Ishikawa (cell line): ENCODE measurements around the gene XPNPEP3.

Source experiments
- CEBPB ChIP-seq: IDR thresholded peaks from 2 replicates; pipeline ENCODE4 v1.6.1; 2012
- CREB1 ChIP-seq: IDR thresholded peaks from 2 replicates; pipeline ENCODE4 v1.6.1; 2012; ENCODE audit warnings: low read depth
- EGR1 ChIP-seq: IDR thresholded peaks from 2 replicates; pipeline ENCODE4 v1.6.1; 2012
- EP300 ChIP-seq: IDR thresholded peaks from 2 replicates; pipeline ENCODE4 v1.6.1; 2012; ENCODE audit warnings: borderline replicate concordance
- FOXM1 ChIP-seq: IDR thresholded peaks from 2 replicates; pipeline ENCODE4 v1.6.1; 2012; ENCODE audit warnings: low read depth, borderline replicate concordance
- NFIC ChIP-seq: IDR thresholded peaks from 2 replicates; pipeline ENCODE4 v1.6.1; 2012
- RAD21 ChIP-seq: IDR thresholded peaks from 2 replicates; pipeline ENCODE4 v1.6.1; 2012; ENCODE audit warnings: low read depth
- REST ChIP-seq: IDR thresholded peaks from 2 replicates; pipeline ENCODE4 v1.6.1; 2012; ENCODE audit warnings: low read depth, mild to moderate bottlenecking
- TAF1 ChIP-seq: IDR thresholded peaks from 2 replicates; pipeline ENCODE4 v1.6.1; 2012; ENCODE audit warnings: low read depth, mild to moderate bottlenecking
- TCF12 ChIP-seq: IDR thresholded peaks from 2 replicates; pipeline ENCODE4 v1.6.1; 2012; ENCODE audit warnings: low read depth
- TEAD4 ChIP-seq: IDR thresholded peaks from 2 replicates; pipeline ENCODE4 v1.6.1; 2012
- USF1 ChIP-seq: IDR thresholded peaks from 2 replicates; pipeline ENCODE4 v1.6.1; 2012
- YY1 ChIP-seq: IDR thresholded peaks from 2 replicates; pipeline ENCODE4 v1.6.1; 2012; ENCODE audit warnings: low read depth
- ZBTB7A ChIP-seq: IDR thresholded peaks from 2 replicates; pipeline ENCODE4 v1.6.1; 2012; ENCODE audit warnings: low read depth
- TF ChIP-seq, protein P1 (sequence below): IDR thresholded peaks from 2 replicates; pipeline ENCODE4 v1.6.1; 2012

XPNPEP3 gene

GRCh38 chr22:40826984-40827741 is 29.8 kb upstream of the XPNPEP3 start:
- TF ChIP-seq CEBPB (no peak), NFIC (no peak), EP300 (0 out of 2 replicates have a peak, but pooled peaks have one; percentile 16), TAF1 (no peak), USF1 (no peak), RAD21 (no peak), FOXM1 (no peak), REST (no peak), CREB1 (no peak), TCF12 (0 out of 2 replicates have a peak, but pooled peaks have one; percentile 35), TEAD4 (peak; percentile 99), EGR1 (no peak), YY1 (no peak)
- TF ChIP-seq, protein P1, sequence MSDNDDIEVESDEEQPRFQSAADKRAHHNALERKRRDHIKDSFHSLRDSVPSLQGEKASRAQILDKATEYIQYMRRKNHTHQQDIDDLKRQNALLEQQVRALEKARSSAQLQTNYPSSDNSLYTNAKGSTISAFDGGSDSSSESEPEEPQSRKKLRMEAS = no peak

- TF ChIP-seq TCF12 (no peak), EP300 (no peak), FOXM1 (no peak), YY1 (no peak), REST (no peak), EGR1 (no peak), TAF1 (no peak), USF1 (no peak), TEAD4 (no peak), ZBTB7A (no peak), NFIC (no peak), CREB1 (no peak), CEBPB (no peak), RAD21 (no peak)
- TF ChIP-seq, protein P1 = no peak
Measured at GRCh38 chr22:40829131-40829530, 27.8 kb upstream of the XPNPEP3 start.

- TF ChIP-seq YY1 (no peak), TEAD4 (no peak), USF1 (no peak), RAD21 (no peak), EP300 (no peak), TCF12 (no peak), REST (no peak), ZBTB7A (no peak), EGR1 (no peak), CEBPB (no peak)
- TF ChIP-seq, protein P1 = no peak
Measured at GRCh38 chr22:40834619-40835018, 22.3 kb upstream of the XPNPEP3 start.

GRCh38 chr22:40838486-40838885 is 18.5 kb upstream of the XPNPEP3 start:
- TF ChIP-seq CREB1 (no peak), ZBTB7A (no peak), TAF1 (no peak), EGR1 (no peak), YY1 (no peak), EP300 (no peak), TCF12 (no peak), NFIC (no peak), FOXM1 (no peak), TEAD4 (no peak), USF1 (no peak), REST (no peak), CEBPB (no peak), RAD21 (no peak)
- TF ChIP-seq, protein P1 = no peak
